Liver (tissue), 9 donors: ENCODE results near the gene NR1D2. TPM values are rescaled to one million over a fixed set of nuclear protein-coding genes. Genes with fewer than 3 reads are reported as not detected.
A peak's percentile ranks its signal among the peaks of the same experiment; 100 is the strongest.

Source experiments
- DNase-seq: peaks from one replicate; pipeline ENCODE4 v3.0.0-alpha.2; 2017; ENCODE audit warnings: low spot score
- H3K27ac ChIP-seq, 2 donors: one replicate each; pipeline ENCODE4 v1.7.0; 2013; ENCODE audit warnings: inconsistent platforms in 2 of 2, low read length in 2 of 2, control low read depth in 1 of 2, low read depth in 1 of 2, mild to moderate bottlenecking in 1 of 2
- H3K27me3 ChIP-seq, 4 donors: one replicate each; pipeline versions ENCODE4 v1.6.1 to v1.7.0; 2013; ENCODE audit warnings: low read length in 3 of 4, inconsistent platforms in 1 of 4, mild to moderate bottlenecking in 1 of 4, moderate library complexity in 1 of 4; ENCODE audit not compliant: control insufficient read depth in 4 of 4, insufficient read depth in 4 of 4
- H3K36me3 ChIP-seq, 4 donors: one replicate each; pipeline versions ENCODE4 v1.6.1 to v1.7.0; 2013; ENCODE audit warnings: low read length in 3 of 4, mild to moderate bottlenecking in 3 of 4, low read depth in 1 of 4, moderate library complexity in 1 of 4; ENCODE audit not compliant: control insufficient read depth in 4 of 4, insufficient read depth in 3 of 4
- H3K4me1 ChIP-seq, 4 donors: one replicate each; pipeline versions ENCODE4 v1.6.1 to v1.7.0; 2013; ENCODE audit warnings: low read length in 3 of 4, mild to moderate bottlenecking in 3 of 4, moderate library complexity in 1 of 4; ENCODE audit not compliant: control insufficient read depth in 4 of 4, insufficient read depth in 4 of 4
- H3K4me3 ChIP-seq, 3 donors: one replicate each; pipeline versions ENCODE4 v1.6.1 to v1.7.0; 2013; ENCODE audit warnings: low read length in 3 of 3, control low read depth in 1 of 3, low read depth in 1 of 3, mild to moderate bottlenecking in 1 of 3
- H3K9ac ChIP-seq, 2 donors: one replicate each; pipeline ENCODE4 v1.7.0; 2013; ENCODE audit warnings: low read length in 2 of 2, mild to moderate bottlenecking in 2 of 2, moderate library complexity in 2 of 2, control low read depth in 1 of 2, low read depth in 1 of 2
- H3K9me3 ChIP-seq, 4 donors: one replicate each; pipeline versions ENCODE4 v1.6.1 to v1.7.0; 2013; ENCODE audit warnings: low read length in 3 of 4; ENCODE audit not compliant: control insufficient read depth in 4 of 4
- ATF3 ChIP-seq: IDR thresholded peaks from 2 replicates; pipeline ENCODE4 v1.6.1; 2016; ENCODE audit warnings: antibody characterized with exemption
- EGR1 ChIP-seq, 2 donors: IDR thresholded peaks; 2 replicates each; pipeline ENCODE4 v1.6.1; 2016 to 2018; ENCODE audit warnings: antibody characterized with exemption in 2 of 2, low read depth in 2 of 2
- FOXA1 ChIP-seq: IDR thresholded peaks from 2 replicates; pipeline ENCODE4 v1.6.1; 2016; ENCODE audit warnings: antibody characterized with exemption
- GABPA ChIP-seq, 2 donors: IDR thresholded peaks in 1 of 2; conservative IDR thresholded peaks in 1 of 2; 2 replicates each; pipeline ENCODE4 v1.6.1; 2016; ENCODE audit warnings: antibody characterized with exemption in 2 of 2, mild to moderate bottlenecking in 1 of 2, moderate library complexity in 1 of 2
- HNF4A ChIP-seq, 2 donors: conservative IDR thresholded peaks; 2 replicates each; pipeline ENCODE4 v1.6.1; 2016; ENCODE audit warnings: antibody characterized with exemption in 2 of 2, mild to moderate bottlenecking in 2 of 2
- HNF4G ChIP-seq: IDR thresholded peaks from 2 replicates; pipeline ENCODE4 v1.6.1; 2016; ENCODE audit warnings: antibody characterized with exemption
- JUND ChIP-seq, 2 donors: IDR thresholded peaks; 2 replicates each; pipeline ENCODE4 v1.6.1; 2016; ENCODE audit warnings: antibody characterized with exemption in 2 of 2
- MAX ChIP-seq: IDR thresholded peaks from 2 replicates; pipeline ENCODE4 v1.6.1; 2016; ENCODE audit warnings: antibody characterized with exemption
- NR2F2 ChIP-seq: IDR thresholded peaks from 2 replicates; pipeline ENCODE4 v1.6.1; 2016; ENCODE audit warnings: antibody characterized with exemption
- RAD21 ChIP-seq, 2 donors: IDR thresholded peaks; 2 replicates each; pipeline ENCODE4 v1.6.1; 2016; ENCODE audit warnings: antibody characterized with exemption in 2 of 2, mild to moderate bottlenecking in 2 of 2
- RXRA ChIP-seq, 2 donors: IDR thresholded peaks; 2 replicates each; pipeline ENCODE4 v1.6.1; 2017 to 2018; ENCODE audit warnings: antibody characterized with exemption in 2 of 2, mild to moderate bottlenecking in 1 of 2
- SP1 ChIP-seq: IDR thresholded peaks from 2 replicates; pipeline ENCODE4 v1.6.1; 2018; ENCODE audit warnings: antibody characterized with exemption, mild to moderate bottlenecking
- TAF1 ChIP-seq: conservative IDR thresholded peaks from 2 replicates; pipeline ENCODE4 v1.6.1; 2016; ENCODE audit warnings: antibody characterized with exemption, mild to moderate bottlenecking
- YY1 ChIP-seq: IDR thresholded peaks from 2 replicates; pipeline ENCODE4 v1.6.1; 2016; ENCODE audit warnings: antibody characterized with exemption, mild to moderate bottlenecking
- WGBS: extraction: QIAGEN DNeasy Blood & Tissue Kit; methylation state at CpG from one replicate; pipeline ENCODE4 v1.1.7; 2013; 5-methylcytosine and 5-hydroxymethylcytosine counted together
- polyA plus RNA-seq, 2 donors: library from polyadenylated mRNA; stranded (reverse) in 1 of 2; unstranded in 1 of 2; fragments of 200-250 nt in 1 of 2; fragments of >200 nt in 1 of 2; fragmentation: Nextera tagmentation in 1 of 2; extraction: Ambion mirVana in 1 of 2; gene quantifications; one replicate each; pipeline versions ENCODE4 v1.2.1 to v1.2.3, GENCODE V29; 2013 to 2015
- total RNA-seq, 2 donors: library from RNA; depleted of rRNA; stranded (reverse); fragments of >200 nt; gene quantifications; one replicate each; pipeline ENCODE4 v1.2.3, GENCODE V29; 2014
- TF ChIP-seq, protein P1 (sequence below): IDR thresholded peaks from 2 replicates; pipeline ENCODE4 v1.6.1; 2016; ENCODE audit warnings: antibody characterized with exemption
- TF ChIP-seq, protein P2 (sequence below): IDR thresholded peaks from 2 replicates; pipeline ENCODE4 v1.6.1; 2016; ENCODE audit warnings: antibody characterized with exemption, mild to moderate bottlenecking
- donor health status: healthy.
- donor health status: healthy.
- donor health status: healthy.
- donor health status: healthy.
- donor health status: healthy.

Gene NR1D2
- total RNA-seq = 10 to 100 TPM in 1 of 2 donors, 1 to 10 TPM in 1; 8.8 to 25.5 TPM
- 1 to 10 TPM; 7.3 to 9.7 TPM for polyA plus RNA-seq

DNA sequence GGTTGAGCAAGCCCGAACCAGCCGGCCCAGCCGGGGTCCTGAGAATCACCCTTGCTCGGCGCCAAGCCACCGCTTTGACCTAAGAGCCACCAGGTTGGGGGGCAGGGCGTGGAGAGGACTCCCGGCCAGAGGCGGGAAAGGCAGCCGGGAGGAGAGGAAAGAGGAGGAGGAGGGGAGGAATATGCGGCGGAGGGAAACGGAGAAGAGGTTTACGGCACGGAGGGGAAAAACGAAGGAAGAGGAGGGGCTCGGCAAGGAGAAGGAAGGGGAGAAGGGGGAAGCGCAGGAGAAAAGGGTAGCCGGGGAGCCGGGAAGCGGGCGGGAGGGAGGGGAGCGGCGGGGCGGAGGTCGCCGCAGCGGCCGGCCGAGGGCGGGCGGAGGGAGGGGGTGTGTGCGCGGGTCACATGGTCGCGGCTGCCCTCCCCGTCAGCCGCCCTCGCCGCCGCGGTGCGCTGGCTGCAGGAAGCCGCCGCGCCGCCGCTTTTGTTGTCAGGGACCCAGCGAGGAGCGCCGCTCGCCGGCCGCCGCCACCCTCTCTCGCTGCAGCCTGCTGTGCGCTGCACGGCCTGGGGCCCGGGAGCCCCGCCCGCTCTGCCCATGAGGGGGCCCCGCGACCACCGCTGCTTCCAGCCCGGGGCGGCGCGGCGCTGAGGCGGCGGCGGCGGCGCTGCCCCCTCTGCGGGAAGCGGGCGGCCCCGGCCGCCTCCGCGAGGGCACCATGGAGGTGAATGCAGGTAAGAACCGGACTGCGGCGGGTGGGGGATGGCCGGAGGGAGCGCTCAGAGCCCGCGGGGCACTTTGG lies at the start of gene NR1D2:
TSS of gene NR1D2 (plus strand) at position 426 of the 802 bp plus-strand sequence. CDS start at position 719, 293 bp downstream.
- H3K9ac ChIP-seq = peak within 1 kb of the TSS; percentile 48 to 64
- H3K27ac ChIP-seq = peak within 1 kb of the TSS; percentile 81 to 92
- H3K27me3 ChIP-seq = no peaks in the 10 kb centered on the region
- no peaks in the 10 kb centered on the region for H3K9me3 ChIP-seq
- WGBS = under 1% methylated on average over 87 of the region's 88 CpGs
- DNase-seq = peak; percentile 80
- peaks cover 8 to 44% (median 38%) of the 10 kb centered on the region in 4 donors for H3K4me1 ChIP-seq
- no peaks in the 10 kb centered on the region for H3K36me3 ChIP-seq
- TF ChIP-seq ATF3 (no peak), MAX (no peak), EGR1 (IDR thresholded peaks at IDR 0.05; ENCODE audit: low read depth in 2 of 2) (no peak), JUND (IDR thresholded peaks at IDR 0.05) (no peak), RXRA (IDR thresholded peaks at IDR 0.05) (no peak), HNF4G (no peak), HNF4A (conservative IDR thresholded peaks at IDR 0.05) (no peak), SP1 (no peak), TAF1 (no peak), NR2F2 (no peak), YY1 (no peak)
- TF ChIP-seq, protein P1, sequence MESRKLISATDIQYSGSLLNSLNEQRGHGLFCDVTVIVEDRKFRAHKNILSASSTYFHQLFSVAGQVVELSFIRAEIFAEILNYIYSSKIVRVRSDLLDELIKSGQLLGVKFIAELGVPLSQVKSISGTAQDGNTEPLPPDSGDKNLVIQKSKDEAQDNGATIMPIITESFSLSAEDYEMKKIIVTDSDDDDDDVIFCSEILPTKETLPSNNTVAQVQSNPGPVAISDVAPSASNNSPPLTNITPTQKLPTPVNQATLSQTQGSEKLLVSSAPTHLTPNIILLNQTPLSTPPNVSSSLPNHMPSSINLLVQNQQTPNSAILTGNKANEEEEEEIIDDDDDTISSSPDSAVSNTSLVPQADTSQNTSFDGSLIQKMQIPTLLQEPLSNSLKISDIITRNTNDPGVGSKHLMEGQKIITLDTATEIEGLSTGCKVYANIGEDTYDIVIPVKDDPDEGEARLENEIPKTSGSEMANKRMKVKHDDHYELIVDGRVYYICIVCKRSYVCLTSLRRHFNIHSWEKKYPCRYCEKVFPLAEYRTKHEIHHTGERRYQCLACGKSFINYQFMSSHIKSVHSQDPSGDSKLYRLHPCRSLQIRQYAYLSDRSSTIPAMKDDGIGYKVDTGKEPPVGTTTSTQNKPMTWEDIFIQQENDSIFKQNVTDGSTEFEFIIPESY = no peak
- peak within 1 kb of the TSS; percentile 80 to 94 (median 84) for H3K4me3 ChIP-seq

DNA sequence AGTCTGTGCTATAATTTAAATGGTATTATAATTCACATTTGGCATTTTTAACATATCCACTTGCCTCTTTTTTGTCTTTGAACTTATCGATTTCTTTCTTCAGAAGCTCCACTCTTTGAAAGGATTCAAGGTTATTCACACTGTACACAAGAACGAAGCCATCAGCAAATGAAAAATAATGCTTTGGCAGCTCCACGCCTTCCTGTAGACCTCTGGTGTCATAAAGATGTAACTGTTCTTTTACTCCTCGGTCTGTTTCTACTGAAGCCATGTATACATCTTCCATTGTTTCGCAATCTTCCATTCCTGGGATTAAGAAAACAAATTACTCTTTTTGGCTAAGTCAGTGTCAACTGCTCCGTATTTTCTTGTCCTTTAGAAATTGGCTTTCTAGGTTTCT lies 44.3 kb upstream of the NR1D2 start:
- Histone ChIP-seq H3K4me3 (no peak overlapping the region), H3K36me3 (peaks cover 3 to 26% (median 18%) of the 10 kb centered on the region in 4 donors), H3K9me3 (no peaks in the 10 kb centered on the region), H3K9ac (no peak overlapping the region), H3K27me3 (no peaks in the 10 kb centered on the region), H3K27ac (no peak overlapping the region), H3K4me1 (no peaks in the 10 kb centered on the region)
- 86% methylated on average over 6 of the region's 6 CpGs for WGBS
- DNase-seq = no peak
- TF ChIP-seq SP1 (no peak), HNF4G (no peak), FOXA1 (no peak), GABPA (IDR thresholded peaks at IDR 0.05 in 1 of 2, conservative IDR thresholded peaks at IDR 0.05 in 1 of 2) (no peak), RAD21 (IDR thresholded peaks at IDR 0.05) (peak in 1 of 2 donors; percentile 5), ATF3 (no peak), YY1 (no peak), MAX (no peak)
- TF ChIP-seq, protein P2, sequence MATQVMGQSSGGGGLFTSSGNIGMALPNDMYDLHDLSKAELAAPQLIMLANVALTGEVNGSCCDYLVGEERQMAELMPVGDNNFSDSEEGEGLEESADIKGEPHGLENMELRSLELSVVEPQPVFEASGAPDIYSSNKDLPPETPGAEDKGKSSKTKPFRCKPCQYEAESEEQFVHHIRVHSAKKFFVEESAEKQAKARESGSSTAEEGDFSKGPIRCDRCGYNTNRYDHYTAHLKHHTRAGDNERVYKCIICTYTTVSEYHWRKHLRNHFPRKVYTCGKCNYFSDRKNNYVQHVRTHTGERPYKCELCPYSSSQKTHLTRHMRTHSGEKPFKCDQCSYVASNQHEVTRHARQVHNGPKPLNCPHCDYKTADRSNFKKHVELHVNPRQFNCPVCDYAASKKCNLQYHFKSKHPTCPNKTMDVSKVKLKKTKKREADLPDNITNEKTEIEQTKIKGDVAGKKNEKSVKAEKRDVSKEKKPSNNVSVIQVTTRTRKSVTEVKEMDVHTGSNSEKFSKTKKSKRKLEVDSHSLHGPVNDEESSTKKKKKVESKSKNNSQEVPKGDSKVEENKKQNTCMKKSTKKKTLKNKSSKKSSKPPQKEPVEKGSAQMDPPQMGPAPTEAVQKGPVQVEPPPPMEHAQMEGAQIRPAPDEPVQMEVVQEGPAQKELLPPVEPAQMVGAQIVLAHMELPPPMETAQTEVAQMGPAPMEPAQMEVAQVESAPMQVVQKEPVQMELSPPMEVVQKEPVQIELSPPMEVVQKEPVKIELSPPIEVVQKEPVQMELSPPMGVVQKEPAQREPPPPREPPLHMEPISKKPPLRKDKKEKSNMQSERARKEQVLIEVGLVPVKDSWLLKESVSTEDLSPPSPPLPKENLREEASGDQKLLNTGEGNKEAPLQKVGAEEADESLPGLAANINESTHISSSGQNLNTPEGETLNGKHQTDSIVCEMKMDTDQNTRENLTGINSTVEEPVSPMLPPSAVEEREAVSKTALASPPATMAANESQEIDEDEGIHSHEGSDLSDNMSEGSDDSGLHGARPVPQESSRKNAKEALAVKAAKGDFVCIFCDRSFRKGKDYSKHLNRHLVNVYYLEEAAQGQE = no peak
